OCI-LY3 (cell line): ENCODE data around the gene TRIM37.

ENCODE experiments used
- H2AFZ ChIP-seq: fragments of 200-600, 300-600 bp; shearing (Covaris generic); 2 replicates; pipeline ENCODE4 v1.6.0; 2014; ENCODE audit warnings: antibody characterized with exemption, low read depth, low read length
- H3K27ac ChIP-seq: fragments of 200-600, 300-600 bp; sonication (generic); 2 replicates; pipeline ENCODE4 v1.5.1; 2014; ENCODE audit warnings: mild to moderate bottlenecking, low read length, moderate library complexity, mixed read lengths
- H3K27me3 ChIP-seq: fragments of 200-600, 300-600 bp; sonication (generic); 2 replicates; pipeline ENCODE4 v1.6.1; 2014; ENCODE audit warnings: low read depth, low read length, mixed read lengths
- H3K36me3 ChIP-seq: fragments of 200-600, 300-600 bp; sonication (generic); replicated peaks from 2 replicates; pipeline ENCODE3; 2014; ENCODE audit warnings: low read depth, low read length, mixed read lengths
- H3K4me1 ChIP-seq: fragments of 300-600, 200-600 bp; sonication (generic); 2 replicates; pipeline ENCODE4 v1.6.1; 2014; ENCODE audit warnings: low read length, mixed read lengths
- H3K4me2 ChIP-seq: fragments of 200-600, 300-600 bp; sonication (generic); 2 replicates; pipeline ENCODE4 v1.6.1; 2014; ENCODE audit warnings: low read length, mixed read lengths
- H3K4me3 ChIP-seq: fragments of 300-600, 200-600 bp; sonication (generic); 2 replicates; pipeline ENCODE4 v1.5.1; 2014; ENCODE audit warnings: antibody characterized with exemption, mild to moderate bottlenecking, low read length, moderate library complexity
- H3K79me2 ChIP-seq: fragments of 300-600, 200-600 bp; shearing (Covaris generic); 2 replicates; pipeline ENCODE4 v1.6.1; 2014; ENCODE audit warnings: mild to moderate bottlenecking, low read length, mixed read lengths
- H3K9ac ChIP-seq: fragments of 300-600, 200-600 bp; shearing (Covaris generic); 2 replicates; pipeline ENCODE4 v1.6.0; 2014; ENCODE audit warnings: mild to moderate bottlenecking, low read length, moderate library complexity
- H3K9me3 ChIP-seq: fragments of 200-600, 300-600 bp; shearing (Covaris generic); 2 replicates; pipeline ENCODE4 v1.6.1; 2014; ENCODE audit warnings: low read length, mixed read lengths; ENCODE audit not compliant: insufficient read depth
- H4K20me1 ChIP-seq: fragments of 200-600, 300-600 bp; sonication (generic); 2 replicates; pipeline ENCODE4 v1.6.1; 2016; ENCODE audit warnings: low read length, mixed read lengths; ENCODE audit not compliant: insufficient read depth
- CTCF ChIP-seq: fragments of 200-600, 300-600 bp; sonication (generic); IDR thresholded peaks from 2 replicates; pipeline ENCODE4 v1.5.1; 2014; ENCODE audit warnings: antibody characterized with exemption, low read length, low read depth
- EZH2phosphoT487 ChIP-seq: fragments of 200-600 bp; shearing (Covaris generic); IDR thresholded peaks from 2 replicates; pipeline ENCODE4 v1.6.1; 2018; ENCODE audit warnings: antibody characterized with exemption, mixed run types, low read depth

The TRIM37 gene

GRCh38 chr17:59038734-59039133, 67.9 kb downstream of the TRIM37 start:
- no peaks in the 10 kb centered on the region for H3K9me3 ChIP-seq
- H2AFZ ChIP-seq: no peak overlapping the region
- H3K27ac ChIP-seq: no peak overlapping the region
- H3K79me2 ChIP-seq: no peaks in the 10 kb centered on the region
- no peaks in the 10 kb centered on the region for H4K20me1 ChIP-seq
- TF ChIP-seq CTCF (no peak), EZH2phosphoT487 (no peak)
- no peak overlapping the region for H3K4me2 ChIP-seq
- no peak overlapping the region for H3K4me3 ChIP-seq
- H3K9ac ChIP-seq: no peak overlapping the region
- H3K27me3 ChIP-seq: no peaks in the 10 kb centered on the region
- H3K4me1 ChIP-seq: peaks cover 7% of the 10 kb centered on the region
- peaks cover 27% of the 10 kb centered on the region for H3K36me3 ChIP-seq

GRCh38 chr17:59037960-59038359, 68.7 kb downstream of the TRIM37 start:
- Histone ChIP-seq H3K9me3 (no peaks in the 10 kb centered on the region), H3K9ac (no peak overlapping the region), H3K79me2 (no peaks in the 10 kb centered on the region), H2AFZ (no peak overlapping the region), H3K27ac (no peak overlapping the region), H3K4me3 (no peak overlapping the region), H3K27me3 (no peaks in the 10 kb centered on the region), H3K4me1 (peaks cover 7% of the 10 kb centered on the region), H4K20me1 (no peaks in the 10 kb centered on the region), H3K36me3 (peaks cover 25% of the 10 kb centered on the region), H3K4me2 (no peak overlapping the region)
- TF ChIP-seq CTCF (no peak), EZH2phosphoT487 (no peak)

- TF ChIP-seq CTCF (no peak), EZH2phosphoT487 (no peak)
Measured at GRCh38 chr17:59030811-59031210, 75.9 kb downstream of the TRIM37 start.

GRCh38 chr17:59028328-59028727, 78.4 kb downstream of the TRIM37 start:
- no peak overlapping the region for H3K4me2 ChIP-seq
- no peaks in the 10 kb centered on the region for H4K20me1 ChIP-seq

More at GRCh38 chr17:59030811-59031210, 75.9 kb downstream of the TRIM37 start:
- Histone ChIP-seq H4K20me1 (no peaks in the 10 kb centered on the region), H3K9ac (no peak overlapping the region), H3K27me3 (no peaks in the 10 kb centered on the region), H3K9me3 (no peaks in the 10 kb centered on the region), H3K4me3 (no peak overlapping the region), H2AFZ (no peak overlapping the region), H3K4me2 (no peak overlapping the region), H3K79me2 (no peaks in the 10 kb centered on the region), H3K36me3 (peaks cover 1% of the 10 kb centered on the region), H3K27ac (no peak overlapping the region), H3K4me1 (peaks cover 27% of the 10 kb centered on the region)

More at GRCh38 chr17:59028328-59028727, 78.4 kb downstream of the TRIM37 start:
- H3K9ac ChIP-seq: no peak overlapping the region
- no peak overlapping the region for H3K27ac ChIP-seq
- H3K79me2 ChIP-seq: no peaks in the 10 kb centered on the region
- H3K9me3 ChIP-seq: no peaks in the 10 kb centered on the region
- TF ChIP-seq CTCF: no peak
- TF ChIP-seq EZH2phosphoT487: no peak
- H3K36me3 ChIP-seq: no peaks in the 10 kb centered on the region
- no peak overlapping the region for H2AFZ ChIP-seq
- peaks cover 27% of the 10 kb centered on the region for H3K4me1 ChIP-seq
- no peak overlapping the region for H3K4me3 ChIP-seq
- no peaks in the 10 kb centered on the region for H3K27me3 ChIP-seq
